Activated effector memory CD4-positive, alpha-beta T cell treated with Interleukin-2 at 50 U/mL for 16 hours (primary cell): Measurements from ENCODE around the gene PTPRN2.
"Not testable (repeated sequence)": the region's sequence is repeated elsewhere in the genome, so short reads cannot be mapped to it uniquely, and the experiment has no call there.

Experiments
- DNase-seq: peaks from one replicate; pipeline ENCODE4 v3.0.0-alpha.2; 2020

Gene PTPRN2

GRCh38 chr7:157951300-157952049 lies 636.1 kb downstream of the PTPRN2 start:
- no peak for DNase-seq

GRCh38 chr7:157949711-157950110 lies 637.9 kb downstream of the PTPRN2 start:
- no peak for DNase-seq

DNA sequence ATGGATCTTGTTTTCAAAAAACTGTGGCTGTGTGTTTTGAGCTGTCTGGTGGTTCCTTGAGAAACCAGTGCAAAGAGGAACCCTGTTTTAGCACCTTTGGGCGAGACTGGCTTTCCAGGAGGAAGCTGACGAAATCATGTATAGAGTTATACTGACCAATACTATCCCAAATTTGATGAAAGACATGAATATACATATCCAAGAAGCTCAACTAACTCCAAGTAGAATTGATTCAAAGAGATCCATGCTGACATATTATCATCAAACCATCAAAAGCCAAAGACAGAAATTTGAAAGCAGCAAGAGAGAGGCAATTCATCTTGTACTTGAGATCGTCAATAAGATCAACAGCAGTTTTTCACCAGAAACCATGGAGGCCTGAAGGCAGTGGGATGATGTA lies 640.1 kb downstream of the PTPRN2 start:
- DNase-seq = no peak

GRCh38 chr7:157946398-157947060 lies 641.1 kb downstream of the PTPRN2 start:
- DNase-seq = no peak

DNA sequence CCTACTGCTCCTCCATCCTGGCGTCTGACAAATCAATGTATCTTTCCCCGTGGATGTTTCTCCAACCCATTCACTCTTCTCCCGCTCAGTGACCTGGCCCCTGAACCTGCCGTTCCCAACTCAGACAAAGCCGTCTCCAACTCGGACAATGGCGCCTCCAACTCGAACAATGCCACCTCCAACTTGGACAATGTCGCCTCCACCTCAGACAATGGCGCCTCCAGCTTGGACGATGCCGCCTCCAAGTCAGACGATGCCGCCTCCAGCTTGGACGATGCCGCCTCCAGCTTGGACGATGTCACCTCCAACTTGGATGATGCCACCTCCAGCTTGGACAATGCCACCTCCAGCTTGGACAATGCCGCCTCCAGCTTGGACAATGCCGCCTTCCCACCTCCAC lies 642.2 kb downstream of the PTPRN2 start:
- DNase-seq = no peak

GRCh38 chr7:157944734-157945291 lies 642.8 kb downstream of the PTPRN2 start:
- DNase-seq = no peak

GRCh38 chr7:157944051-157944450 lies 643.6 kb downstream of the PTPRN2 start:
- no peak for DNase-seq

DNA sequence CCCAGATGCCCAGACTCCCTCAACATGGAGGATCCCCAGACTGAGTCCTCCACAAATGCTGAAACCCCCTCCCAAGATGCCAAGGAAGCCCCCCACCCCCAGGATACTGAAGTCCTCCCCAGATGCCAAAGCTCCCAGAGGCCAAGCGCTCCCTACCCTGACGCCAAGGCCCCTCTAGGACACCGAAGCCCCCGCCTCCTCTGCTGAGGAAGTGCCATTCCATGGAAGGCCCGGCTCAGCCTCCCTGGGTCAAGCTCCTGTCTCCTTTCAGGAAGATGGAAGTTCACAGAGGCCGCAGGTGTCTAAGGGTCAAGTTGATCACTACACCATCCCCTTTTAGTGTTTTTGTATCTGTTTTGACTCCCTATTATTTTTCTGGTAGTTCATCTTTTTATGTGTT lies 644.1 kb downstream of the PTPRN2 start:
- no peak for DNase-seq

DNA sequence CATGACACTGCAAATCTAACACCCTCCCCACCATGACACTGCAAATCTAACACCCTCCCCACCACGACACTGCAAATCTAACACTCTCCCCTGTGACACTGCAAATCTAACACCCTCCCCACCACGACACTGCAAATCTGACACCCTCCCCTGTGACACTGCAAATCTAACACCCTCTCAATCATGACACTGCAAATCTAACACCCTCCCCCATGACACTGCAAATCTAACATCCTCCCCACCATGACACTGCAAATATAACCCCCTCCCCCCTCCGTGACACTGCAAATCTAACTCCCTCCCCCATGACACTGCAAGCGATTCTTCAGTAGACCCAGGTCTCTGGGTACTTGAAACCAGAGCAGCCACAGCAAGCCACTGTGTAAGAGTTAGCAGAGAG lies 646.4 kb downstream of the PTPRN2 start:
- DNase-seq = no peak

GRCh38 chr7:157940497-157940896 lies 647.1 kb downstream of the PTPRN2 start:
- DNase-seq = no peak

- no peak for DNase-seq
Observed at GRCh38 chr7:157938211-157938610, 649.4 kb downstream of the PTPRN2 start.

- no peak for DNase-seq
Observed at GRCh38 chr7:157937406-157937805, 650.2 kb downstream of the PTPRN2 start.

DNA sequence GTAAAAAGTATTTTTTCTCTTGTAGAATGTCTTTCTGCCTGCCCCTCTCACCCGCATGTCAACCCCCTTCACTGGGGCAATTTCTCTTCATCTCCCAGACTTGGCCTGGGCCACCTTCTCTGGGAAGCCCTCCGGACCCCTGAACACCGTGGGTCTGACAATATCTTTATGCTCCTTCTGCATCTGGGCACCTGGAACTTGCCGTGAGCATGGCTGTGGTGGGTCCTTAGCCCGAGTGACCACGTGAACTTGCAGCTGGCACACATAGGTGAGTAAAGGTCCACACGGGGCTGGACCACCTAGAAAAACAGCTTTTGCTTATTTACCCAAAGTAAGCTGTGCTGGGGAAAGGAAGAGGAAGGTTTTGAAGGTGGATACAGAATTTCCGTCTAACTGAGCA lies 650.6 kb downstream of the PTPRN2 start:
- no peak for DNase-seq

DNA sequence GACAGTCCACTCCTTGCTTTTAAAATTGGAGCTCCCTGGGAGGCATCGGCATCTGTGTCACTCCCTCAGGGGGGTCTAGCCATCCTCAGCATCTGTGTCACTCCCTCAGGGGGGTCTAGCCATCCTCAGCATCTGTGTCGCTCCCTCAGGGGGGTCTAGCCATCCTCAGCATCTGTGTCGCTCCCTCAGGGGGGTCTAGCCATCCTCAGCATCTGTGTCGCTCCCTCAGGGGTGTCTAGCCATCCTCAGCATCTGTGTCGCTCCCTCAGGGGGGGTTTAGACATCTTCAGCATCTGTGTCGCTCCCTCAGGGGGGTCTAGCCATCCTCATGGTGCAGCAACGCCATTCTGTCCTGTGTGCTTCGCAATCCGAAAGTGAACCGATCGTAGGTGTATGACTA lies 651.9 kb downstream of the PTPRN2 start:
- not testable (repeated sequence) for DNase-seq

- not testable (repeated sequence) for DNase-seq
Observed at GRCh38 chr7:157933219-157934155, 654.1 kb downstream of the PTPRN2 start.

DNA sequence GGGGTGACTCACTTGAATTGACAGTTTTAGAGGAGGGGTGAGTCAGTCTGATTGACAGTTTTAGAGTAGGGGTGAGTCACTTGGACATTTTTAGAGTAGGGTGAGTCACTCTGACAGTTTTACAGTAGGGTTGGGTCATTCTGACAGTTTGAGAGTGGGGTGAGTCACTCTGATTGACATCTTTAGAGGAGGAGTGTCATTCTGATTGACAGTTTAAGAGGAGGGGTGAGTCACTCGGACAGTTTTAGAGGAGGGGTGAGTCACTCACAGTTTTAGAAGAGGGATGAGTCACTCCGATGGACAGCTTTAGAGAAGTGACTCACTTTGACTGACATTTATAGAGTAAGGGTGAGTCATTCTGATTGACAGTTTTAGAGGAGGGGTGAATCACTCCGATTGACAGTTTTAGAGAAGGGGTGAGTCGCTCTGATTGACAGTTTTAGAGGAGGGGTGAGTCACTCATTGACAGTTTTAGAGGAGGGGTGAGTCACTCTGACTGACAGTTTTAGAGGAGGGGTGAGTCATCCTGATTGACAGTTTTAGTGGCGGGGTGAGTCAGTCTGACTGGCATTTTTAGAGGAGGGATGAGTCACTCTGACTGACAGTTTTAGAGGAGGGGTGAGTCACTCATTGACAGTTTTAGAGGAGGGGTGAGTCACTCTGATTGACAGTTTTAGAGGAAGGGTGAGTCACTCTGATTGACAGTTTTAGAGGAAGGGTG lies 655.0 kb downstream of the PTPRN2 start:
- DNase-seq = no peak

- no peak for DNase-seq
Observed at GRCh38 chr7:157930926-157931466, 656.6 kb downstream of the PTPRN2 start.

DNA sequence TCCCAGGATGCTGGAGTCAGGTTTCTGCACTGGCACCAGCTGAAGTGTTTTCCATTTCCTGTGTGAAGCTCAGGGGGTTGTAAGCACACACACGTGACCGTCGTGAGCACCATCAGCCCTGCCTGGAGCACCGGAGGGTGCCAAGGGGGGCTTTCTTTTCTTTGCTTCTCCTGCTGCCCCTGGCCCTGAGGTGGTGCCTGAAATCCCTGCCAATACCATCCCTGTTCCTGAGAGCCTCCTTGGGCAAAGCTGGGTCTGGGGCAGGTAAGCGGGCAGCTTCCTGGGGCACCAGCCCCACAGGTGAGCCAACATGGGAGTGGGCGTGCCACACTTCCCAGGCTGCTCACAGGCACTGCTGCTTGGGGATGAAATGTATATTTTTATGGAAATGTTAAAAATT lies 657.2 kb downstream of the PTPRN2 start:
- no peak for DNase-seq

- DNase-seq = no peak
Observed at GRCh38 chr7:157929671-157930070, 658.0 kb downstream of the PTPRN2 start.

- DNase-seq = no peak
Observed at GRCh38 chr7:157928808-157929425, 658.7 kb downstream of the PTPRN2 start.

- no peak for DNase-seq
Observed at GRCh38 chr7:157928171-157928794, 659.3 kb downstream of the PTPRN2 start.
